Fibroblast of lung (primary cell): ENCODE measurements around the gene RBBP9. TPM values are rescaled to one million over a fixed set of nuclear protein-coding genes. Genes with fewer than 3 reads are reported as not detected.
A peak's percentile ranks its signal among the peaks of the same experiment; 100 is the strongest.
"Not testable (repeated sequence)": the region's sequence is repeated elsewhere in the genome, so short reads cannot be mapped to it uniquely, and the experiment has no call there.

Source experiments
- DNase-seq, 2 donors: peaks; one replicate each; pipeline versions ENCODE4 v3.0.0 to v3.0.0-alpha.2; 2010; ENCODE audit warnings: low read depth in 2 of 2
- H2AFZ ChIP-seq: 2 replicates; pipeline ENCODE4 v1.5.1; 2012; ENCODE audit warnings: low read length, control low read depth, inconsistent platforms
- H3K27ac ChIP-seq: 2 replicates; pipeline ENCODE4 v1.5.1; 2011; ENCODE audit warnings: low read length, control low read depth; ENCODE audit not compliant: insufficient read depth
- H3K27me3 ChIP-seq: 2 replicates; pipeline ENCODE4 v1.5.1; 2011; ENCODE audit warnings: mild to moderate bottlenecking, low read length; ENCODE audit not compliant: control insufficient read depth, insufficient read depth
- H3K36me3 ChIP-seq: 2 replicates; pipeline ENCODE4 v1.5.1; 2011; ENCODE audit warnings: low read length; ENCODE audit not compliant: control insufficient read depth, insufficient read depth
- H3K4me1 ChIP-seq: 2 replicates; pipeline ENCODE4 v1.5.1; 2011; ENCODE audit warnings: low read length; ENCODE audit not compliant: control insufficient read depth, insufficient read depth; ENCODE audit errors: extremely low read depth
- H3K4me2 ChIP-seq: 2 replicates; pipeline ENCODE4 v1.5.1; 2011; ENCODE audit warnings: low read length, control low read depth; ENCODE audit not compliant: insufficient read depth; ENCODE audit errors: extremely low read depth
- H3K4me3 ChIP-seq, 4 experiments: fragments of 200-600 bp in 1 of 4; sonication (generic) in 1 of 4; replicated peaks in 1 of 4; 2 replicates each; pipeline ENCODE4 v1.5.1; 2011 to 2016; ENCODE audit warnings: low read length in 4 of 4, low read depth in 3 of 4, mild to moderate bottlenecking in 3 of 4, control low read depth in 2 of 4, inconsistent platforms in 1 of 4, mixed read lengths in 1 of 4; ENCODE audit not compliant: insufficient read depth in 1 of 4; ENCODE audit errors: control extremely low read depth in 1 of 4
- H3K79me2 ChIP-seq: 2 replicates; pipeline ENCODE4 v1.5.1; 2012; ENCODE audit warnings: mild to moderate bottlenecking, low read length, inconsistent platforms; ENCODE audit not compliant: control insufficient read depth, insufficient read depth
- H3K9ac ChIP-seq: 2 replicates; pipeline ENCODE4 v1.5.1; 2011; ENCODE audit warnings: mild to moderate bottlenecking, low read length, control low read depth; ENCODE audit not compliant: insufficient read depth
- H3K9me3 ChIP-seq: 2 replicates; pipeline ENCODE4 v1.5.1; 2012; ENCODE audit warnings: low read depth, low read length; ENCODE audit not compliant: control insufficient read depth, insufficient read depth
- H4K20me1 ChIP-seq: 2 replicates; pipeline ENCODE4 v1.5.1; 2011; ENCODE audit warnings: low read length; ENCODE audit not compliant: control insufficient read depth, insufficient read depth; ENCODE audit errors: extremely low read depth
- EZH2 ChIP-seq: IDR thresholded peaks from 2 replicates; pipeline ENCODE4 v1.5.1; 2012; ENCODE audit warnings: low read length, control low read depth, mild to moderate bottlenecking; ENCODE audit errors: missing control alignments
- polyA plus RNA-seq, 2 donors: library from polyadenylated mRNA; depleted of rRNA in 1 of 2; stranded (reverse) in 1 of 2; unstranded in 1 of 2; fragments of >200 nt; gene quantifications; 2 replicates each; pipeline ENCODE4 v1.2.1, GENCODE V29; 2011 to 2012; ENCODE audit warnings: missing spikeins in 1 of 2
- total RNA-seq: library from RNA; depleted of rRNA; stranded (reverse); fragments of >200 nt; gene quantifications from 2 replicates; pipeline ENCODE4 v1.2.1, GENCODE V29; 2014
- TF ChIP-seq, protein P1 (sequence below), 2 donors: IDR thresholded peaks in 1 of 2; conservative IDR thresholded peaks in 1 of 2; 1 replicate in 1 of 2; 2 replicates in 1 of 2; pipeline ENCODE4 v1.5.1; 2011 to 2012; ENCODE audit warnings: low read length in 2 of 2, control low read depth in 1 of 2, inconsistent platforms in 1 of 2, low read depth in 1 of 2, mild to moderate bottlenecking in 1 of 2

RBBP9 gene
- total and polyA plus RNA-seq, 2 donors (not counting 1 experiment from before 2014, with no cell fraction given) = 19.0 to 19.2 TPM

DNA sequence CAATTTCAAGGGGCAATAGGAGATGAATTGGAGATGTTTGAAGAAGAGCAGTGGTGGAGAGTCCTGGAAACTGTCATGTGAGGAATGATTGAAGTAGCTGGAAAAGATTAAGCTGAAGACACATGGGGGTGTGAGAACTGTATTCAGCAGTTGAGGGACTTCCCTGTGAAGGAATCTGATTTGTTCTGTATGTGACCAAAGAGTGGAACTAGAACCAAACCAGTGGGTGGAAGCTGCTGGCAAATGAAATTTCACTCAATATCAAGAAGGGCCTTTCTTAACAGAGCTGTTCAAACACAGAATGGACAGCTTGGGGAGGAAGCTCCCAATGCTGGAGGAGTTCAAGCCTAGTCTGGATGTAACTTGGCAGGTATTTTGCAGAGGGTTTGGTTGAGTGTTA lies 32.0 kb upstream of the RBBP9 start:
- no peak for DNase-seq
- Histone ChIP-seq H3K9ac (no peak overlapping the region), H3K36me3 (peaks cover 12% of the 10 kb centered on the region), H3K4me2 (no peak overlapping the region), H3K79me2 (no peaks in the 10 kb centered on the region), H3K9me3 (no peaks in the 10 kb centered on the region), H3K4me3 (no peak overlapping the region), H2AFZ (no peak overlapping the region), H3K27me3 (no peaks in the 10 kb centered on the region), H3K27ac (no peak overlapping the region), H4K20me1 (no peaks in the 10 kb centered on the region), H3K4me1 (peaks cover 10% of the 10 kb centered on the region)
- TF ChIP-seq, protein P1, sequence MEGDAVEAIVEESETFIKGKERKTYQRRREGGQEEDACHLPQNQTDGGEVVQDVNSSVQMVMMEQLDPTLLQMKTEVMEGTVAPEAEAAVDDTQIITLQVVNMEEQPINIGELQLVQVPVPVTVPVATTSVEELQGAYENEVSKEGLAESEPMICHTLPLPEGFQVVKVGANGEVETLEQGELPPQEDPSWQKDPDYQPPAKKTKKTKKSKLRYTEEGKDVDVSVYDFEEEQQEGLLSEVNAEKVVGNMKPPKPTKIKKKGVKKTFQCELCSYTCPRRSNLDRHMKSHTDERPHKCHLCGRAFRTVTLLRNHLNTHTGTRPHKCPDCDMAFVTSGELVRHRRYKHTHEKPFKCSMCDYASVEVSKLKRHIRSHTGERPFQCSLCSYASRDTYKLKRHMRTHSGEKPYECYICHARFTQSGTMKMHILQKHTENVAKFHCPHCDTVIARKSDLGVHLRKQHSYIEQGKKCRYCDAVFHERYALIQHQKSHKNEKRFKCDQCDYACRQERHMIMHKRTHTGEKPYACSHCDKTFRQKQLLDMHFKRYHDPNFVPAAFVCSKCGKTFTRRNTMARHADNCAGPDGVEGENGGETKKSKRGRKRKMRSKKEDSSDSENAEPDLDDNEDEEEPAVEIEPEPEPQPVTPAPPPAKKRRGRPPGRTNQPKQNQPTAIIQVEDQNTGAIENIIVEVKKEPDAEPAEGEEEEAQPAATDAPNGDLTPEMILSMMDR (conservative IDR thresholded peaks at IDR 0.05 in 1 of 2, IDR thresholded peaks at IDR 0.05 in 1 of 2; ENCODE audit: low read depth in 1 of 2, low read length in 2 of 2) = no peak
- no peak for TF ChIP-seq EZH2

DNA sequence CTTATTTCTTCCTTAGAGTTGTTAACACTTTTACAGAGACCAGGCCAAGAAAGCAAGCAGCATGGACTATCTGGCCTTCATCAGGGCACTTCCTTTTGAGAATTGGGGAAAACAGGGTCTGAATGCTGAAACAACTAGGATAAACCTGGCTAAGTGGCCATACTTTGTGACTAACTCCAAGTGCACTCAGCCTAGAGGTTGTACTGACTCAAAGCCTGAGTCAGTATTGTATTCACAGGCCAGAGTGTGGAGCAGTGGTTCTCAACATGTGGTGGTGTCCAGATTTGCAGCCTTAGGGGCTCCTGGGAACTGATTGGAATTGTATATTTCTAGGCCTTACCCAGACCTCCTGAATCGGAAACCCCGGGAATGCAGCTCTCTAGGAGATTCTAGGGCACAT lies 30.8 kb upstream of the RBBP9 start:
- Histone ChIP-seq H3K36me3 (peaks cover 8% of the 10 kb centered on the region), H3K4me2 (no peak overlapping the region), H3K9ac (no peak overlapping the region), H3K9me3 (no peaks in the 10 kb centered on the region), H3K4me3 (no peak overlapping the region), H3K79me2 (no peaks in the 10 kb centered on the region), H3K4me1 (peaks cover 10% of the 10 kb centered on the region), H4K20me1 (no peaks in the 10 kb centered on the region), H2AFZ (no peak overlapping the region), H3K27ac (peak overlapping the region; percentile 34), H3K27me3 (no peaks in the 10 kb centered on the region)
- TF ChIP-seq, protein P1 (conservative IDR thresholded peaks at IDR 0.05 in 1 of 2, IDR thresholded peaks at IDR 0.05 in 1 of 2; ENCODE audit: low read depth in 1 of 2, low read length in 2 of 2) = no peak
- DNase-seq = peak in 1 of 2 donors; percentile 60

DNA sequence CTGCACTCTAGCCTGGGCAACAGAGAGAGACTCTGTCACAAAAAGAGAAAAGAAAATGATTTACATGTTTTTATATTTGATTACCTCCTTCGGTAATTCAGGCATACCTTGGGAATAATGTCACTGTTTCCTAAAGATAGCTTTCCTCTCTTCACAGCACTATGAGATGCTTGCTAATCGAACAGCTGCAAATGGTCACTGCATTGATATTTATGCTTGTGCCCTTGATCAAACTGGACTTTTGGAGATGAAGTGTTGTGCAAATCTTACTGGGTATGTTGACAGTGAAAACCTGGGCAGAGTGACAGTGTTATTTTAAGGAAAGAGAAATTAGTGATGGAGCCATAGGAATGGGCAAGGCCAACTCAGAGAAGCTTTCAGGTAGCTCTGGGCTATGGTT lies 30.3 kb upstream of the RBBP9 start:
- no peak overlapping the region for H3K9ac ChIP-seq
- no peak overlapping the region for H3K4me2 ChIP-seq
- H3K79me2 ChIP-seq = no peaks in the 10 kb centered on the region
- no peaks in the 10 kb centered on the region for H3K27me3 ChIP-seq
- H3K4me1 ChIP-seq = peaks cover 10% of the 10 kb centered on the region
- peak overlapping the region; percentile 34 for H3K27ac ChIP-seq
- no peaks in the 10 kb centered on the region for H4K20me1 ChIP-seq
- H2AFZ ChIP-seq = no peak overlapping the region
- H3K4me3 ChIP-seq = no peak overlapping the region
- no peak for DNase-seq
- TF ChIP-seq, protein P1 (conservative IDR thresholded peaks at IDR 0.05 in 1 of 2, IDR thresholded peaks at IDR 0.05 in 1 of 2; ENCODE audit: low read depth in 1 of 2, low read length in 2 of 2) = no peak
- no peak for TF ChIP-seq EZH2
- H3K36me3 ChIP-seq = peaks cover 8% of the 10 kb centered on the region
- no peaks in the 10 kb centered on the region for H3K9me3 ChIP-seq

DNA sequence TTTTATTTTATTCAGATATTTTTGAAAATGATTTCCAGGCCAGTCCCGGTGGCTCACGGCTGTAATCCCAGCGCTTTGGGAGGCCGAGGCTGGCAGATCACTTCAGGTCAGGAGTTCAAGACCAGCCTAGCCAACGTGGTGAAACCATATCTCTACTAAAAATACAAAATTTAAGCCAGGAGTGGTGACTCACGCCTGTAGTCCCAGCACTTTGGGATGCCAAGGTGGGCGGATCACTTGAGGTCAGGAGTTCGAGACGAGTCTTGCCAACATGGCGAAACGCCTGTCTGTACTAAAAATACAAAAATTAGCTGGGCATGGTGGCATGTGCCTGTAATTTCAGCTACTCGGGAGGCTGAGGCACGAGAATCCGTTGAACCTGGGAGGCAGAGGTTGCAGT lies 29.7 kb upstream of the RBBP9 start:
- H3K27me3 ChIP-seq, H3K36me3 ChIP-seq, H3K27ac ChIP-seq: not testable (repeated sequence)

More for the DNA sequence above, 29.7 kb upstream of the RBBP9 start:
- H2AFZ ChIP-seq, H3K4me3 ChIP-seq, H3K9ac ChIP-seq, H3K79me2 ChIP-seq, H3K4me1 ChIP-seq, H4K20me1 ChIP-seq, H3K4me2 ChIP-seq, H3K9me3 ChIP-seq: not testable (repeated sequence)
- peak in 1 of 2 donors; percentile 17 for DNase-seq
